HepG2 (cell line): ENCODE results near the gene SLC13A5. TPM values are rescaled to one million over a fixed set of nuclear protein-coding genes. Genes with fewer than 3 reads are reported as not detected.

Experiments
- ARID3A ChIP-seq: IDR thresholded peaks from 2 replicates; pipeline ENCODE4 v1.6.1; 2012; ENCODE audit warnings: low read depth, low read length, improper control_type of control experiment
- ETV6 ChIP-seq: sonication (generic); formaldehyde crosslinking; conservative IDR thresholded peaks from 2 replicates; pipeline ENCODE4 v1.4.0; 2020; ENCODE audit warnings: missing genetic modification reagents
- HMG20B ChIP-seq: conservative IDR thresholded peaks from 2 replicates; pipeline ENCODE4 v1.6.1; 2016; ENCODE audit warnings: missing genetic modification reagents, missing compliant biosample characterization
- HMGXB3 ChIP-seq: sonication (generic); formaldehyde crosslinking; IDR thresholded peaks from 2 replicates; pipeline ENCODE4 v1.4.0; 2020; ENCODE audit warnings: missing genetic modification reagents, borderline replicate concordance
- HMGXB4 ChIP-seq, 2 experiments: sonication (generic) in 1 of 2; formaldehyde crosslinking in 1 of 2; IDR thresholded peaks; 2 replicates each; pipeline versions ENCODE4 v1.4.0 to v1.6.1; 2018 to 2020; ENCODE audit warnings: missing genetic modification reagents in 2 of 2, borderline replicate concordance in 1 of 2, low read depth in 1 of 2, mild to moderate bottlenecking in 1 of 2, missing biosample characterization in 1 of 2
- HNRNPUL1 ChIP-seq: fragments of 200-400 bp; formaldehyde crosslinking; IDR thresholded peaks from 2 replicates; pipeline ENCODE4 v1.6.1; 2017; ENCODE audit warnings: low read depth, mild to moderate bottlenecking, low read length, moderate library complexity
- HOXA5 ChIP-seq: sonication (generic); formaldehyde crosslinking; IDR thresholded peaks from 2 replicates; pipeline ENCODE4 v1.4.0; 2020; ENCODE audit warnings: missing genetic modification reagents
- PLRG1 ChIP-seq: fragments of 450-650 bp; conservative IDR thresholded peaks from 2 replicates; pipeline ENCODE4 v1.6.1; 2016
- ZBTB34 ChIP-seq: sonication (generic); formaldehyde crosslinking; IDR thresholded peaks from 2 replicates; pipeline ENCODE4 v1.8.0; 2022; ENCODE audit warnings: mild to moderate bottlenecking, missing genetic modification reagents
- ZNF143 ChIP-seq: sonication (generic); formaldehyde crosslinking; IDR thresholded peaks from 2 replicates; pipeline ENCODE4 v1.4.0; 2020; ENCODE audit warnings: missing genetic modification reagents
- ZNF3 ChIP-seq: IDR thresholded peaks from 2 replicates; pipeline ENCODE4 v1.7.0; 2017; ENCODE audit warnings: inconsistent platforms
- ZNF34 ChIP-seq: sonication (generic); formaldehyde crosslinking; IDR thresholded peaks from 2 replicates; pipeline ENCODE4 v1.4.0; 2020; ENCODE audit warnings: mild to moderate bottlenecking, missing genetic modification reagents, borderline replicate concordance
- ZSCAN5A ChIP-seq: sonication (generic); formaldehyde crosslinking; IDR thresholded peaks from 2 replicates; pipeline ENCODE4 v1.8.0; 2022; ENCODE audit warnings: mild to moderate bottlenecking, missing genetic modification reagents, borderline replicate concordance
- polyA plus RNA-seq, 8 experiments: library from polyadenylated mRNA; depleted of rRNA in 3 of 8; stranded (reverse) in 7 of 8; unstranded in 1 of 8; fragments of >200 nt; fragmentation: Illumina TruSeq in 4 of 8; extraction: Trizol in 4 of 8; gene quantifications; 2 replicates each; pipeline versions ENCODE4 v1.2.1 to v1.2.3, GENCODE V29; 2011 to 2016; ENCODE audit warnings: low read depth in 4 of 8, missing spikeins in 1 of 8, mixed read lengths in 1 of 8; ENCODE audit not compliant: insufficient read depth in 1 of 8
- total RNA-seq, 5 experiments: library from RNA; depleted of rRNA; stranded (reverse); fragments of >200 nt; fragmentation: Illumina TruSeq; extraction: Trizol; gene quantifications; 2 replicates each; pipeline ENCODE4 v1.2.3, GENCODE V29; 2016; ENCODE audit warnings: low read depth in 1 of 5

Gene SLC13A5
- total and polyA plus RNA-seq, 2 of the 13 experiments (the other 11 are each of a cell fraction or from before 2014, with no cell fraction given): 42.8 to 310 TPM

- TF ChIP-seq ZSCAN5A (peak; percentile 83; the same call in 1 of the 2 replicates), ZNF3 (CRISPR knock-in tag) (no peak), ARID3A (peak; percentile 89), HMG20B (CRISPR knock-in tag) (peak; percentile 75; the same call in 1 of the 2 replicates), ETV6 (peak; percentile 24; the same call in 1 of the 2 replicates), ZNF143 (CRISPR knock-in tag) (peak; percentile 38; the same call in 1 of the 2 replicates), ZNF34 (CRISPR knock-in tag) (peak; percentile 96), PLRG1 (no peak), HMGXB4 (CRISPR knock-in tag; IDR thresholded peaks at IDR 0.05; ENCODE audit: borderline replicate concordance in 1 of 2, low read depth in 1 of 2) (peak in 1 of 2 experiments; percentile 67; a peak in 2 of 4 replicates), HNRNPUL1 (no peak), HOXA5 (CRISPR knock-in tag) (peak; percentile 92; the same call in 1 of the 2 replicates), ZBTB34 (CRISPR knock-in tag) (peak; percentile 98), HMGXB3 (CRISPR knock-in tag) (peak; percentile 61; the same call in 1 of the 2 replicates)
Measured at GRCh38 chr17:6699997-6700947, 12.9 kb downstream of the SLC13A5 start (continued).
